Brain microvascular endothelial cell (primary cell): ENCODE data around the gene BTBD9.

Experiments
- DNase-seq: peaks from one replicate; pipeline ENCODE4 v3.0.0-alpha.2; 2020
- H3K27ac ChIP-seq: fragments of 250-450 bp; sonication (Bioruptor Pico); 2 replicates; pipeline ENCODE4 v1.5.1; 2020; ENCODE audit warnings: mild to moderate bottlenecking, moderate library complexity
- H3K27me3 ChIP-seq: fragments of 250-450 bp; sonication (Bioruptor Pico); replicated peaks from 2 replicates; pipeline ENCODE4 v1.5.1; 2020; ENCODE audit warnings: mild to moderate bottlenecking
- H3K36me3 ChIP-seq: fragments of 250-450 bp; sonication (Bioruptor Pico); replicated peaks from 2 replicates; pipeline ENCODE4 v1.5.1; 2020; ENCODE audit warnings: mild to moderate bottlenecking
- H3K4me3 ChIP-seq: 2 replicates; pipeline ENCODE4 v1.5.1; 2011; ENCODE audit warnings: low read depth, mild to moderate bottlenecking, control low read depth, low read length, moderate library complexity
- in situ Hi-C: cut with HindIII; loops from 2 replicates; pipeline ENCODE4 v1.10.0; 2017; ENCODE audit warnings: low sequenced_read_pairs, low pct_ligation_motif_present
- TF ChIP-seq, protein P1 (sequence below): IDR thresholded peaks from 2 replicates; pipeline ENCODE4 v1.5.1; 2011; ENCODE audit warnings: low read depth, mild to moderate bottlenecking, moderate library complexity, low read length, control low read depth, inconsistent platforms; ENCODE audit errors: missing control alignments

BTBD9 gene

DNA sequence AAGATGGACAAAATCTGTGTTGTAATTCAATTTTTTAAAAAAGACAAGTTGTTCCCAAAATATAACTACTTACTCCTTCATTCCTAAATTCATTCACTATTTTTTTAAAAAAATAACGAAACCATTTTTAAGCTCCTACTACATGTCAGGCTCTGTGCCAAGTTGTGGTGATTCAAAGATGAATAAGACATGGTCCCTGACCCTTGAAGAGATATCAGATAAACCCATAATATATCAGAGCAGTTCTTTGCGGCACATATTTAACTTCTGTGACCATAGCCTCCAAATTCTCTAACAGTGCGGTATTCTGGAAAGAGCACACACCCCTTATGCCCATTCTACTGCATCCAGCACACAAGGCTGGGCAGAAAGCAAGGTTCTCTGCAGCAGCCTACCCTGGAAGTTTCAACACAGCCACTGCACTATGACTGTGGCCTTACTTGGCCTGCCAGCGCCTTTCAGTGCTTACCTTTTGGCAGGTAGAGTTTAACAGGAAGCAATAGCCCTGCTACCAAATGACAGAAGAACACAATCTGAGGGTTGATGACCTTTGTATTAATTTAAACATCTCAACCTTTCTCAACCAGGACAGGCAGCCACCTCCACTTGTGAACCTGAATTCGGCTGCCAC, 406.5 kb downstream of the BTBD9 start:
- DNase-seq, result peak; percentile 69

GRCh38 chr6:38225766-38226165, 414.0 kb downstream of the BTBD9 start:
- no peaks in the 10 kb centered on the region for H3K27me3 ChIP-seq
- TF ChIP-seq, protein P1, sequence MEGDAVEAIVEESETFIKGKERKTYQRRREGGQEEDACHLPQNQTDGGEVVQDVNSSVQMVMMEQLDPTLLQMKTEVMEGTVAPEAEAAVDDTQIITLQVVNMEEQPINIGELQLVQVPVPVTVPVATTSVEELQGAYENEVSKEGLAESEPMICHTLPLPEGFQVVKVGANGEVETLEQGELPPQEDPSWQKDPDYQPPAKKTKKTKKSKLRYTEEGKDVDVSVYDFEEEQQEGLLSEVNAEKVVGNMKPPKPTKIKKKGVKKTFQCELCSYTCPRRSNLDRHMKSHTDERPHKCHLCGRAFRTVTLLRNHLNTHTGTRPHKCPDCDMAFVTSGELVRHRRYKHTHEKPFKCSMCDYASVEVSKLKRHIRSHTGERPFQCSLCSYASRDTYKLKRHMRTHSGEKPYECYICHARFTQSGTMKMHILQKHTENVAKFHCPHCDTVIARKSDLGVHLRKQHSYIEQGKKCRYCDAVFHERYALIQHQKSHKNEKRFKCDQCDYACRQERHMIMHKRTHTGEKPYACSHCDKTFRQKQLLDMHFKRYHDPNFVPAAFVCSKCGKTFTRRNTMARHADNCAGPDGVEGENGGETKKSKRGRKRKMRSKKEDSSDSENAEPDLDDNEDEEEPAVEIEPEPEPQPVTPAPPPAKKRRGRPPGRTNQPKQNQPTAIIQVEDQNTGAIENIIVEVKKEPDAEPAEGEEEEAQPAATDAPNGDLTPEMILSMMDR, result no peak
- H3K4me3 ChIP-seq, result no peak overlapping the region
- no peaks in the 10 kb centered on the region for H3K36me3 ChIP-seq
- no peak for DNase-seq
- no peak overlapping the region for H3K27ac ChIP-seq
- in situ Hi-C loops, result no loop called here

More for the DNA sequence above, 406.5 kb downstream of the BTBD9 start:
- Histone ChIP-seq H3K27me3 (no peaks in the 10 kb centered on the region), H3K36me3 (no peaks in the 10 kb centered on the region), H3K27ac (no peak overlapping the region), H3K4me3 (no peak overlapping the region)
- in situ Hi-C loops, result no loop called here
- TF ChIP-seq, protein P1, result no peak

DNA sequence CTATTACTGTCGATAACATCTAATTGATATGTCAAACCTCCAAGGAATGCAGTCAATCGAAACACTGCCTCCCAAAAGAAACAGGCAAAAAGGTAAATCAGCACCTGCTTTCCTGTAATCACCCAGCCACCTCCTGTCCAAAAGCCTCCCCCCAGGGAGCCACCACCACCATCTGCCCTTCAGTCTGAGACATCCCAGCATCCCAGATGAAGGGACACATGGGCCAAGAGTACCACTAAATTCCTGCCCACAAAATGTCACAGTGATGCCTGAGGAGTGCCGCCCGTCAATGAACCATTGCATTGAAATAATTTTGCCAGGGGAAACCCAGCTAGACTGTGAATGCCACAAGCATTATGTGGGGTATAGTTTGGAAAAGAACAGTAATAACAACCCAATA, 418.5 kb downstream of the BTBD9 start:
- in situ Hi-C loops, result no loop called here
- Histone ChIP-seq H3K27ac (no peak overlapping the region), H3K36me3 (no peaks in the 10 kb centered on the region), H3K4me3 (no peak overlapping the region), H3K27me3 (no peaks in the 10 kb centered on the region)
- TF ChIP-seq, protein P1, result no peak
- DNase-seq, result no peak

DNA sequence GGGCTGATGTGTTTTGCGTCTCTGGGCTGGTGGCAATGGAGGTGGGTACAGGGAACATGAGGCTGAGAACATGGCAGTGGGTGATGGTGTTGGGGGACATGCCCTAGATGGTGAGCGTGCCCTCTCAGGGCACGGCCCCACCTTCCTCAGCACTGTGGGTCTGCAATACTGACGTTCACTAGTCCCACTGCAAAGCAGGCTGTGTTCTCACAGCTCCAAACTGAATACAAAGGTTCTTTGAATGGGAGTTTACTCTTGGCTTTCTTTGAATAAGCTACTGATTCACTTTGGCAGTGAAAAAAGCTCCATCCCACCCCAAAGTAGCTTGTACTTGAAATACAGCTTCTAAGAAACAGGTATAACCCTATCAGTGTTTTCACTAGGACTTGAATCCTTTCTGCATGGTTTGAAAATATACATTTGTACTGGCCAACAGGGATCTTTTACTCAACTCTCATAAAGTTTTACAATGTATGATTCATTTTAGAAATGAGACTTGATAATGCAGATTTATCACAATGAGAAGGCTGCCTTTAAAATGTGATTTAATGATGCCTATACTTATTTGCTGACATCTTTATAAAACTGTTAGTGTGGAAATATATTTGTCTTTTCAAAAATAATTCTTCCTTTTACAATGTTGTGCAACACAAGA, 419.5 kb downstream of the BTBD9 start:
- no peak overlapping the region for H3K4me3 ChIP-seq
- in situ Hi-C loops, result no loop called here
- DNase-seq, result no peak
- H3K27me3 ChIP-seq, result no peaks in the 10 kb centered on the region
- no peaks in the 10 kb centered on the region for H3K36me3 ChIP-seq
- TF ChIP-seq, protein P1, result no peak
- no peak overlapping the region for H3K27ac ChIP-seq

GRCh38 chr6:38218235-38218634, 421.5 kb downstream of the BTBD9 start:
- H3K36me3 ChIP-seq, result no peaks in the 10 kb centered on the region
- no peak for DNase-seq
- H3K27me3 ChIP-seq, result no peaks in the 10 kb centered on the region
- H3K4me3 ChIP-seq, result no peak overlapping the region
- in situ Hi-C loops, result no loop called here
- H3K27ac ChIP-seq, result no peak overlapping the region
- TF ChIP-seq, protein P1, result no peak
